Cerebellar cortex (tissue), 1 donor: Measurements from ENCODE around the gene DTHD1.

Experiments
- DNase-seq: peaks from one replicate; pipeline ENCODE4 v3.0.0-alpha.2; 2015; ENCODE audit warnings: low spot score

The DTHD1 gene

DNA sequence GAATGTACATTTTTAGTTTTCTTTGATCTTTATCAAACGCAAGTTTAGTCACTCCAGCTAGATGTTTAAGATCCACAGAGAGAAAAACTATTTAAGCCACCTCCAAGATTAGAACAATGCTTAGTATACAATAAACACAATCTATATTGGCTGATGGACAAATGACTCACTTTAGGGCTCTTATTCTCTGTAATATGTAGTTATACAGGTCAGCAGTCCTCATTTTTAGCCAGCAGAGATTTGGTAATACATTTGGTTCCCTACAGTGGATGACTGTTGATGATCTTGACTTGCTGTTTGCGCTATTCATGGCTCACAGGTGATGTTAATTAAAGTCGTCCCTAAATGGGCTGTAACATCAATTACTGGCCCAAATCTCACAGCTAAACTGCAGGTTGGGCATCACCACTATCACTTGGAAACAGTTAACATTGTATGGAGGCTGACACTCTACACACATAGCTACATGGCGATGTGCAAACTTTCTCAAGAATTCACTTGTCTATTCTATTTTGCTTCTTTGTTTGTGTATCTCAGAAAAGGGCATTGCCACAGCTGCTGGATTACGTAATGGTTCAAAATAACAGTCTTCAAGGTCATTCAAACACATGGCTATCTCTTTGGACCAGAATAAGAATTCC, 11.8 kb upstream of the DTHD1 start:
- no peak for DNase-seq

GRCh38 chr4:36273276-36273675, 8.1 kb upstream of the DTHD1 start:
- DNase-seq = no peak

GRCh38 chr4:36274158-36274557, 7.3 kb upstream of the DTHD1 start:
- no peak for DNase-seq

- no peak for DNase-seq
These were observed 3.9 kb upstream of the DTHD1 start for GRCh38 chr4:36277533-36277932.

GRCh38 chr4:36278789-36279188, 2.6 kb upstream of the DTHD1 start:
- no peak for DNase-seq

DNA sequence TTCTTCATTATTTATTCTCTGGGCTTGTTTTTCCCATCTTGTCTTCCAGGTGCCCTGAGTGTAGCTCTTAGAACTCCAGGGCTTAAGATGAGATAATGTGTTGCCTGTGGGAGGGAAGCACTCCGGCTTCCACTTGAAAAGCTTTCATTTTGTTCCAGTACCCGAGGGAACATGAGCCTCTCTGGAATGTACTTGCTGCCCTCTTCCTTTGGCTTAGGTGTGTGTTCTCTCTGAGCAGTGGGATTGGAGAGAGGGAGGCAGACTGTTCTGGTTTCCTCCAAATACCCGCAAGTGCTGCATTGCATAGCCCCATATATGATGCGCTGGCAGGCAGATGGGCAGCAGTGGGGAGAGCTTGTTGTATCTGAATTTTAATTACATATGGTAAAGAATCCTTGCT, 861 bp upstream of the DTHD1 start:
- no peak for DNase-seq

- no peak for DNase-seq
These were observed 1.2 kb downstream of the DTHD1 start for GRCh38 chr4:36282503-36283030.

GRCh38 chr4:36283912-36284465, 2.6 kb downstream of the DTHD1 start:
- no peak for DNase-seq

- no peak for DNase-seq
These were observed 4.5 kb downstream of the DTHD1 start for GRCh38 chr4:36285784-36286480.

GRCh38 chr4:36286481-36286871, 5.1 kb downstream of the DTHD1 start:
- DNase-seq = no peak

- no peak for DNase-seq
These were observed 7.5 kb downstream of the DTHD1 start for GRCh38 chr4:36288731-36289426.

DNA sequence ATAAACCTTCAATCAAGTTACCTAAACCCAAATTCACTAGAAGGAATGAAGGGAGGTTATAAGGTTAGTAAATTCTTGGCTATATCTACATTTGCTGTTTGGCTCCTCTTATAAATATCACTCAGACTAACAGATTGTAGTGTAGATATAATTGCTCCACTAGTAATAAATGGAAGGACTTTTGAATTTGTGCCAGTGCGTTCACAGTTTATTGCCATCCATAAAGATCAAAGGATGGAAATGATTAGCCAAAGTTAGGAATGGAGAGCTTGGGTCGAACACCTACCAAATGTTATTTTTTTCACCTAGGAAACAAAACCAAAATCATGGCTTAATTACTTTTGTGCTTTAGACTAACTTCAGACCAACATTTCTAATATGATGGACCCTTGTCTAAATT, 9.2 kb downstream of the DTHD1 start:
- no peak for DNase-seq

GRCh38 chr4:36292556-36293188, 11.3 kb downstream of the DTHD1 start:
- no peak for DNase-seq

DNA sequence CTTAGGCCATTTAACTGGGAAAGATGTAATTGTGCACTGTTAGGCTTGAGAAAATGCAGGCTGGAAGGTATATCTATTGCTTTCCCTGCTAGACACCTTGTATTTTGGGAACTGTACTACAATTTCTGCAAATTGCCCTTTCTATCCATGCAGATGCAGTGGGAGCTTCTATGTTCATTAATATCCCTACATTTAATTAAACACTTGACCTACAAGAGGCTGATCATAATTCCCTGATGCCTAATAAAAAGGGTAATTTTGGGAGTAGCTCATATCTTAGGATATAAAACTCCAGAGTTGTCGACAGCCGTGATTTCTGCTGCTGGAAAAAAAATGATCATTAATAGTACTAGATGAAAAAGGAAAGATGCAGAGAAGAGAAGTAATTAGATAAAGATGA, 19.7 kb downstream of the DTHD1 start:
- no peak for DNase-seq

DNA sequence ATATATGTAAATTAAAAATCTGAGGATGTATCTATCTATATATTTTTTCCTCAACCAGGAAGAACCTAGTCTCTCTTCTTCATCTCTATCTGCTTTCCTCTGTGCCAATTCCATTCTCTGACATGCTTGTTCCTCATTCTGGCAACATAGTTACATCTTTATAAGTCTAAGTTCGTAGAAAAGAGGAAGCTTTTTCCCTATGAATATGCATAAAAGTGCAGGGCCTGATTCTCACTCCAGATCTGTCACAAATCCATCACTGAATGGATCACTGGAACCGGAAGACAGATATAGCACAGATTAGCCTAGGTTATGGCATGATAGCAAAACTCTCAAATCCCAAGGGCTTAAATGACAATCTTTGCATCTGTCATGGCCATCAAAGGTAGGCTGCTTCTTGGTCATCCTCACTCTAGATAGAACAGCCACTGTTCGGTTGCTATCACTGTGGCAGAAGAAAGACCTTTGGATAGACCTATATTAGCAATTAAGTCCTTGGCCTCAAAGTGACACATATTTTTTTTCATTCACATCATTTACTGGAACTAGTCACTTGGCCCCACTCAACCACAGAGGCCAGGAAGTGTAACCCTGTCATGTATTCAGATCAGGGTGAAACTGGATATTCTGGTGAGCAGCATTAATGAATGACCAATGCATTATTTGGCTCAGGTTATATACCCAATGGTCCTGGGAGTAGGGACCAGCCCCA, 22.2 kb downstream of the DTHD1 start:
- DNase-seq = no peak

- no peak for DNase-seq
These were observed 22.8 kb downstream of the DTHD1 start for GRCh38 chr4:36304138-36304681.

DNA sequence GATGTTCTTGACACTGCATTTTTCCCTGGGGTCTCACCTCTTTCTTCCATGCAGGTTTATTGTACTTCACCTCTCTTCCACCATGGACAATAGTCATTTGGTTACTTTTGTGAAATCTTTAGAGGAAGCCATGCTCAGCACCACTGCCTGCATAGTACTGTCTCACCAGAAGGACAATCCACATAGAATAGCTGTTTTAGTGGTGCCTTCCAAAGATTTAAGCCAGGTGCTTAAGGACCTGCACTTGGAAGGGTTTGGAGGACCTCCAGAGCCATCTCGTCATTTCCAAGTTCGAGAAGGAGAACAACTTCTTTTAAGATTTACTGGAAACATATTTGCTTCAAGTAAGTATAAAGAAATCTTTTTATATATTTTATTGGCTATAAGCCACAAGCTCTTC, 26.7 kb downstream of the DTHD1 start:
- DNase-seq = no peak

- no peak for DNase-seq
These were observed 28.8 kb downstream of the DTHD1 start for GRCh38 chr4:36310216-36310615.

DNA sequence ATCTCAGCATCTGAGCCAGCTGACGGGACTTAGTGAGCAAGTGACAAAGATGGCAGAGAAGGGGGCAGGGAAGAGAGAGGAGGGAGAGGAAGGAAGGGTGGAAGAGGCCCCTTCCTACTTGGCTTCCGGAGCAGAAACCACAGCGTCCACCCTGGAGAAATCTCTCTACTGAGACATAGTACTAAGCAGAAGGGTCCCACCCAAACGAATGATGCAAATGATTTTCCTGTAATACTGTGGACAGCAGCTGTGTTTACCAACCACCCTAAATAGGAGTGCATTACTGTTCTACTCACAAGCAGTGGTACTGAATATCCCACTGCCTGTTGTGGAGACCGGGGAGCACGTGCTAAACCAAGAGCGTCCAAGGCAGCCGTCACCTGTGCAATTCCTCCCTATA, 29.4 kb downstream of the DTHD1 start:
- DNase-seq = no peak

GRCh38 chr4:36312511-36312910, 31.1 kb downstream of the DTHD1 start:
- DNase-seq = no peak

DNA sequence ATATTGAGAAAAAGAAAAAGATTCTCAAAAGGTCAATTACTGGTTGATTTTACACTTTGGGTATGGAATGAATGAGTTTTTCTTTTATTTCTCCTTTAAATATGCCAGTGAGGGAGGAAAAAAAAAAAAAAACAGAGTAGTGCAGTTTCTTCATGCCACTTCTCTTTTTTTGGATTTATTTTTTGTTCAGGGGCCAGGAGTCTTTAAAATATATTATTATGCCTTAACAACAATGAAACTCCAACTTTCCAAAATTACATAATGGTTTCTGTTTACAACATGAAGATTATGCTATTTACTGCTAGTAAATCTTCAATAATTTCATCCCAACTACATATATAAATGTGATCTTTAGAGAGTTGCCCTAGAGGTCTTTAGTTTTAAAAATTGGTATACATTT, 31.9 kb downstream of the DTHD1 start:
- no peak for DNase-seq
